ENCODE measurements around the gene MYG1. TPM values are rescaled to one million over a fixed set of nuclear protein-coding genes. Genes with fewer than 3 reads are reported as not detected.

Gene MYG1
- 177 TPM for polyA plus RNA-seq (2012; ENCODE audit: insufficient read depth, insufficient read length, low read depth)

- peak within 1 kb of the TSS; percentile 97 for H3K4me3 ChIP-seq (ENCODE audit: low read depth, low read length)
- H3K9me3 ChIP-seq: no peaks in the 10 kb centered on the region
- H3K27me3 ChIP-seq: no peaks in the 10 kb centered on the region
- peak; percentile 95 for DNase-seq
- H3K4me1 ChIP-seq: peaks cover 3% of the 10 kb centered on the region
- peak; percentile 25; the same call in 1 of the 2 replicates for TF ChIP-seq CTCF (IDR thresholded peaks at IDR 0.05; ENCODE audit: low read depth, low read length)
- peaks cover 33% of the 10 kb centered on the region for H3K36me3 ChIP-seq
Measured at GRCh38 chr12:53299454-53300180, at the start of gene MYG1. MYG1 (plus strand) TSS chr12:53299695; CDS start chr12:53299738, 43 bp downstream.

GRCh38 chr12:53251477-53252348 is 47.8 kb upstream of the MYG1 start:
- Histone ChIP-seq H3K4me3 (ENCODE audit: low read depth, low read length) (peak overlapping the region; percentile 86), H3K4me1 (no peaks in the 10 kb centered on the region; the same call in 1 of the 2 replicates), H3K36me3 (no peaks in the 10 kb centered on the region), H3K9me3 (no peaks in the 10 kb centered on the region), H3K27me3 (no peaks in the 10 kb centered on the region)
- peak; percentile 51 for TF ChIP-seq CTCF (IDR thresholded peaks at IDR 0.05; ENCODE audit: low read depth, low read length)
- DNase-seq: peak; percentile 88

- Histone ChIP-seq H3K9me3 (no peaks in the 10 kb centered on the region), H3K36me3 (no peaks in the 10 kb centered on the region), H3K4me1 (no peaks in the 10 kb centered on the region; the same call in 1 of the 2 replicates), H3K27me3 (no peaks in the 10 kb centered on the region), H3K4me3 (ENCODE audit: low read depth, low read length) (peak overlapping the region; percentile 86)
- DNase-seq: no peak
- TF ChIP-seq CTCF (IDR thresholded peaks at IDR 0.05; ENCODE audit: low read depth, low read length): no peak
Measured at GRCh38 chr12:53252349-53252916, 47.1 kb upstream of the MYG1 start.

GRCh38 chr12:53253298-53253697 is 46.2 kb upstream of the MYG1 start:
- DNase-seq: no peak
- no peak for TF ChIP-seq CTCF (IDR thresholded peaks at IDR 0.05; ENCODE audit: low read depth, low read length)
- Histone ChIP-seq H3K9me3 (no peaks in the 10 kb centered on the region), H3K4me1 (no peaks in the 10 kb centered on the region; the same call in 1 of the 2 replicates), H3K27me3 (no peaks in the 10 kb centered on the region), H3K36me3 (no peaks in the 10 kb centered on the region), H3K4me3 (ENCODE audit: low read depth, low read length) (no peak overlapping the region)

- H3K9me3 ChIP-seq: no peaks in the 10 kb centered on the region
- no peaks in the 10 kb centered on the region for H3K27me3 ChIP-seq
- no peak for TF ChIP-seq CTCF (IDR thresholded peaks at IDR 0.05; ENCODE audit: low read depth, low read length)
- H3K36me3 ChIP-seq: no peaks in the 10 kb centered on the region
- H3K4me1 ChIP-seq: no peaks in the 10 kb centered on the region; the same call in 1 of the 2 replicates
- no peak overlapping the region for H3K4me3 ChIP-seq (ENCODE audit: low read depth, low read length)
- no peak for DNase-seq
Measured at GRCh38 chr12:53254816-53255545, 44.5 kb upstream of the MYG1 start.

Measured in BE2C (cell line).